Gastrocnemius medialis (tissue), 4 donors: ENCODE results near the gene RAD51D. TPM values are rescaled to one million over a fixed set of nuclear protein-coding genes. Genes with fewer than 3 reads are reported as not detected.

Source experiments
- ATAC-seq, 2 donors: fragments of 150-250 bp; one replicate each; pipeline ENCODE4 v1.9.1; 2016
- DNase-seq, 2 donors: peaks; one replicate each; pipeline ENCODE4 v3.0.0-alpha.2; 2019
- H3K27ac ChIP-seq, 4 donors: fragments of 200-600 bp; sonication (generic); 1 replicate in 1 of 4; 2 replicates in 3 of 4; pipeline ENCODE4 v1.5.1; 2016 to 2018; ENCODE audit warnings: mild to moderate bottlenecking in 2 of 4, moderate library complexity in 1 of 4
- H3K27me3 ChIP-seq, 3 donors: fragments of 200-600 bp; sonication (generic) in 2 of 3; 1 replicate in 1 of 3; 2 replicates in 2 of 3; pipeline versions ENCODE4 v1.5.1 to v1.6.0; 2016 to 2019; ENCODE audit warnings: mild to moderate bottlenecking in 1 of 3, moderate library complexity in 1 of 3
- H3K36me3 ChIP-seq, 2 donors: fragments of 200-600 bp; sonication (generic) in 1 of 2; one replicate each; pipeline ENCODE4 v1.5.1; 2017 to 2018
- H3K4me1 ChIP-seq, 2 donors: fragments of 200-600 bp; sonication (generic) in 1 of 2; one replicate each; pipeline ENCODE4 v1.5.1; 2016 to 2017; ENCODE audit warnings: mild to moderate bottlenecking in 2 of 2
- H3K4me3 ChIP-seq, 4 donors: fragments of 200-600 bp; sonication (generic) in 3 of 4; 1 replicate in 1 of 4; 2 replicates in 3 of 4; pipeline ENCODE4 v1.5.1; 2016 to 2019; ENCODE audit warnings: mild to moderate bottlenecking in 2 of 4
- H3K9me3 ChIP-seq, 3 donors: fragments of 200-600 bp; sonication (generic) in 2 of 3; 1 replicate in 1 of 3; 2 replicates in 2 of 3; pipeline ENCODE4 v1.5.1; 2016 to 2019
- POLR2A ChIP-seq, 2 donors: fragments of 450-650 bp; IDR thresholded peaks; one replicate each; pipeline ENCODE4 v1.6.1; 2017; ENCODE audit warnings: antibody characterized with exemption in 2 of 2, mild to moderate bottlenecking in 2 of 2, moderate library complexity in 2 of 2
- in situ Hi-C, 4 donors: fragments of 200-750 bp; cut with MboI; loops; one replicate each; pipeline versions ENCODE4 v1.15.0 to v1.8.0; 2017; ENCODE audit warnings: low sequenced_read_pairs in 4 of 4
- intact Hi-C: fragments of 100-400 bp; cut with DNase I; formaldehyde crosslinking; loops from one replicate; pipeline ENCODE4 v1.15.1; 2023; ENCODE audit warnings: low total_unique reads
- total RNA-seq, 4 donors: library from RNA; depleted of rRNA; stranded (reverse); fragments of >200 nt; gene quantifications; one replicate each; pipeline versions ENCODE4 v1.1.0 to v1.2.3, GENCODE V29; 2016
- TF ChIP-seq, protein P1 (sequence below), 5 experiments: fragments of 450-650 bp in 3 of 5; fragments of 200-600 bp in 2 of 5; sonication (generic) in 2 of 5; IDR thresholded peaks in 4 of 5; conservative IDR thresholded peaks in 1 of 5; 1 replicate in 4 of 5; 2 replicates in 1 of 5; pipeline ENCODE4 v1.5.1; 2016 to 2019; ENCODE audit warnings: antibody characterized with exemption in 5 of 5, mild to moderate bottlenecking in 3 of 5, moderate library complexity in 3 of 5

Gene RAD51D
- total RNA-seq, 4 donors from 2014 or later = 2.5 to 5.2 (median 2.8) TPM

DNA sequence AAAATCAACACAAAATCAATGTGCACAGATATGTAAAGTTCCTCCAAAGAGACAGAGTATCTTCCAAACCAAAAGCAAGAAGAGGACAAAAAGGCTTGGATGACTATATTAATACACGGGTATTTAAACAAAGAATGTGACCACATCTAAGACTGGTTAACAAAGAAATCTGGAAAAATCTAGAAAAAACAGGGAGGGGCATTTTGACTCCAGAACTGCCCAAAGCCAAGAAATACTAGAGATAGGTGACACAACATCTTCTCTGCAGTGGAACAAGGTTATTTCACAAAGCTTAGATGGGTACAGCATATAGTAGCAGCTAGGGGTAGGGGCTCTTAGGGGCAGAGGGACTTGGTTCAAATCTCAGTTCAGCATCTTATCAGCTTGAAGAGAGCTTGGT, 66.5 kb downstream of the RAD51D start:
- no peak for DNase-seq
- intact Hi-C loops = no loop called here
- Histone ChIP-seq H3K36me3 (no peaks in the 10 kb centered on the region), H3K4me3 (no peak overlapping the region), H3K4me1 (peaks cover 15 to 24% of the 10 kb centered on the region in 2 donors), H3K27ac (no peak overlapping the region), H3K9me3 (no peaks in the 10 kb centered on the region), H3K27me3 (no peaks in the 10 kb centered on the region)
- no peak for TF ChIP-seq POLR2A (IDR thresholded peaks at IDR 0.05)
- TF ChIP-seq, protein P1, sequence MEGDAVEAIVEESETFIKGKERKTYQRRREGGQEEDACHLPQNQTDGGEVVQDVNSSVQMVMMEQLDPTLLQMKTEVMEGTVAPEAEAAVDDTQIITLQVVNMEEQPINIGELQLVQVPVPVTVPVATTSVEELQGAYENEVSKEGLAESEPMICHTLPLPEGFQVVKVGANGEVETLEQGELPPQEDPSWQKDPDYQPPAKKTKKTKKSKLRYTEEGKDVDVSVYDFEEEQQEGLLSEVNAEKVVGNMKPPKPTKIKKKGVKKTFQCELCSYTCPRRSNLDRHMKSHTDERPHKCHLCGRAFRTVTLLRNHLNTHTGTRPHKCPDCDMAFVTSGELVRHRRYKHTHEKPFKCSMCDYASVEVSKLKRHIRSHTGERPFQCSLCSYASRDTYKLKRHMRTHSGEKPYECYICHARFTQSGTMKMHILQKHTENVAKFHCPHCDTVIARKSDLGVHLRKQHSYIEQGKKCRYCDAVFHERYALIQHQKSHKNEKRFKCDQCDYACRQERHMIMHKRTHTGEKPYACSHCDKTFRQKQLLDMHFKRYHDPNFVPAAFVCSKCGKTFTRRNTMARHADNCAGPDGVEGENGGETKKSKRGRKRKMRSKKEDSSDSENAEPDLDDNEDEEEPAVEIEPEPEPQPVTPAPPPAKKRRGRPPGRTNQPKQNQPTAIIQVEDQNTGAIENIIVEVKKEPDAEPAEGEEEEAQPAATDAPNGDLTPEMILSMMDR (IDR thresholded peaks at IDR 0.05 in 4 of 5, conservative IDR thresholded peaks at IDR 0.05 in 1 of 5) = no peak
- no peak for ATAC-seq
- in situ Hi-C loops = no loop called here

DNA sequence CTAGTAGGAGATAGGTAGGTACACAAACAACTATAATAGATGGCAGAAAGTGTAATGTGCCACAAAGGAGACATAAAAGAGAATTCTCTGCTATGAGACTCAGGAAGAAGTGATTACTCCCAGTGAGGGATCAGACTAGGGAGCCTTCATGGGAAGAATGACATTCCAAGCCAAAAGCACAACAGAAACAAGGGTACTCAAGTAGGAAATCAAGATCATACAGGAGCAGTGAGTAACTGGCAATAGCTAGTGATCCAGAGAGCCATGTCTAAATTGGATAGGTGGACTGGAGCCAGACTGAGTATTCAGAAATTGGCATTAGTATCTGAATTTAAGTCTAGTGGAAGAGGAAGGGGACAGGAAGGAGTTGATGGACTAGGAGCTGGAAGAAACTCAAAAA, 66.9 kb downstream of the RAD51D start:
- Histone ChIP-seq H3K4me1 (peaks cover 15 to 24% of the 10 kb centered on the region in 2 donors), H3K4me3 (no peak overlapping the region), H3K9me3 (no peaks in the 10 kb centered on the region), H3K27me3 (no peaks in the 10 kb centered on the region), H3K27ac (no peak overlapping the region), H3K36me3 (no peaks in the 10 kb centered on the region)
- DNase-seq (no peak), ATAC-seq (no peak)
- TF ChIP-seq POLR2A (IDR thresholded peaks at IDR 0.05) = no peak
- in situ Hi-C loops (no loop called here), intact Hi-C loops (no loop called here)

DNA sequence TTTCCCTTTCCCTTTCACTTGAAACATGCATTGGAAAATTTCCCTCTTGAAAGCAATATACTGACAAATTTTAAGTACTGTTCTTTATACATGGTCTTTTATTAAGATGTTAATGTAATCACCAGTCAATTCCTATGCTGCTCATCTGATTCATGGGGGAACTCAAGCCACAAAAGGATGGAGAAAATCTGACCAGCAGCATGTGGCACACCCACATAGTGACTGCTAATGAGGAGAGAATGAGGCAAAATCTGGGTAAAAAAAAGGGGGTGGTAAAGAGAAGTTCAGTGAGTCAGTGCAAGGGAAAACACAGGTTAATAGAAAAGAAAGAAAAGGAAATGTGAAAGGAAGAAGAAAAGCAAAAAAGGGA, 67.4 kb downstream of the RAD51D start:
- Histone ChIP-seq H3K27me3 (no peaks in the 10 kb centered on the region), H3K36me3 (no peaks in the 10 kb centered on the region), H3K27ac (peak overlapping the region in 2 of 4 donors; percentile 27 to 39), H3K4me1 (peaks cover 15 to 24% of the 10 kb centered on the region in 2 donors), H3K9me3 (no peaks in the 10 kb centered on the region), H3K4me3 (no peak overlapping the region)
- in situ Hi-C loops = no loop called here
- ATAC-seq = no peak
- no peak for TF ChIP-seq POLR2A (IDR thresholded peaks at IDR 0.05)
- TF ChIP-seq, protein P1 (IDR thresholded peaks at IDR 0.05 in 4 of 5, conservative IDR thresholded peaks at IDR 0.05 in 1 of 5) = no peak
- no peak for DNase-seq
- intact Hi-C loops = no loop called here

DNA sequence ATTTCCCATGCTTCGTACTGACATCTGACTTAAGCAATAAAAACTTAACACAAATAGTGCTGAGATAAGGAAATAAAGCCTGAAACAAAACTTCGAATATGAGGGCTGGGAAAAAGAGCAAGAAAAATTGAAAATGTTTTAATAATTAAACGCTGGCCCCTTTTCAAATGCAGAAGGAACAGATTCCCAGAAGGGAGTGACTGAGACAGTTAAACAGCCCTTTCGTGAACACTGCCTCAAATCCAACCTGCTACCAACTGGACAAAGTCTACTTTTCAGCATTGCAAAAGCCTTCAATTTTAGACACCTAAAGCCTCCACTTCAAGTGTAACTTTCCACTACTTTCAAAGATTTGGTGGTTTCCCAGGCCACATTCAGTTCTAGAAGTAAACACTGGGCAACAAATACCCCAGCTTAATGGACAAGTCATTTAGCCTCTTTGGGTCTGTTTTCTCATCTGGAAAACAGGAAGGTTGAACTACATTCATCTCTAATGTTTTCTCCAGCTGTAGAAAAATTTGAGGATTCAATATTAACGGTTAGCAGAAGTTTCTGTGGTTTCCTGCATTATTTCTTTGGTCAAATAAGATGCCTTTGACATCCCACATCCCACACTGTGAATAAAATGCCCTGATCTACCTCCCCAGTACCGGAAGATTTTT, 68.0 kb downstream of the RAD51D start:
- H3K27ac ChIP-seq = peak overlapping the region; percentile 27 to 46 (median 33)
- DNase-seq (no peak), ATAC-seq (no peak)
- no peak for TF ChIP-seq POLR2A (IDR thresholded peaks at IDR 0.05)
- TF ChIP-seq, protein P1 (IDR thresholded peaks at IDR 0.05 in 4 of 5, conservative IDR thresholded peaks at IDR 0.05 in 1 of 5) = no peak
- in situ Hi-C loops = no loop called here
- peaks cover 15 to 24% of the 10 kb centered on the region in 2 donors for H3K4me1 ChIP-seq
- H3K36me3 ChIP-seq = no peaks in the 10 kb centered on the region
- H3K4me3 ChIP-seq = no peak overlapping the region
- H3K27me3 ChIP-seq = no peaks in the 10 kb centered on the region
- no peaks in the 10 kb centered on the region for H3K9me3 ChIP-seq
- intact Hi-C loops = no loop called here

DNA sequence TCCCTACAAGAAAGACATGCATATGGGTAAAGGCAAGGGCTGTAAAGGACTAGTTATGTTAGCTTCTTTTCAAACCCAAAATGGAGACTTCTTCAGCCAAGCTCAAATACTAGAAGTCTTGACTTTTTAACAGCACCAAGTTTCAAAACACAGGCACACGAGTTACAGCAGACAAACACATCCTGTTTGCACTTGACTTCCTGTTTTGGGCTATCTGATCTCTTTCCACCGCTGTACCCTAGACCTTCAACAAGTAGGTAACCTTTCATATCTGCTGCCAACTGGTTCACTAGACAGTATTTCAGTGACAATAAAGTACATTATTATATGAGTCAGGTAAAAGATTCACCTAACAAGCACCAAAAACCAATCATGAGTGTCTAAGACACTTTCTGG, 68.5 kb downstream of the RAD51D start:
- DNase-seq (no peak), ATAC-seq (peak in 1 of 2 donors; percentile 52)
- H3K4me1 ChIP-seq = peaks cover 15 to 24% of the 10 kb centered on the region in 2 donors
- no peaks in the 10 kb centered on the region for H3K27me3 ChIP-seq
- peak overlapping the region; percentile 27 to 46 (median 33) for H3K27ac ChIP-seq
- in situ Hi-C loops (no loop called here), intact Hi-C loops (no loop called here)
- TF ChIP-seq POLR2A (IDR thresholded peaks at IDR 0.05) = no peak
- TF ChIP-seq, protein P1 (IDR thresholded peaks at IDR 0.05 in 4 of 5, conservative IDR thresholded peaks at IDR 0.05 in 1 of 5) = no peak
- no peaks in the 10 kb centered on the region for H3K36me3 ChIP-seq
- H3K9me3 ChIP-seq = no peaks in the 10 kb centered on the region
- no peak overlapping the region for H3K4me3 ChIP-seq
